ENCODE data around the gene ACOXL.

ACOXL gene

DNA sequence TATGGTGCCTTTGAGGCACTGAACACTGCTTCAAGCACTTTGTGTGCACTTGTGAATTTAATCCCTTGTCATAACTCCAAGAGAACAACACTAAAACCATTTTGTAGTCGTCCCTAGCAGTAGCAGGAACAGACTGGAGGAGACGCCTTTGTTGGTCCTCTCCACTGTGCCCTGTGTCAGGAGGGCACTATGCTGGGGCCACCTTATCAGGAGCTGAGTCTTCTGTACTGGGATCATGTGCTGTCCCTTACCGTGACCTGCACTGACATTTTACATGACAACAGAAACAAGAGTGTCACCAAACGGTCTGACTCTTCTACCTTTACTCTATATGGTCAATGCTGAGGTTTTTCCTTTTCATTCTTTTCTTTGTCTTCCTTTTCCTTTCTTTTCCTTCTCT is 62.0 kb downstream of the ACOXL start:
- ChIA-PET CTCF (no interaction called here), POLR2A (no interaction called here)
- TF ChIP-seq, protein P1, sequence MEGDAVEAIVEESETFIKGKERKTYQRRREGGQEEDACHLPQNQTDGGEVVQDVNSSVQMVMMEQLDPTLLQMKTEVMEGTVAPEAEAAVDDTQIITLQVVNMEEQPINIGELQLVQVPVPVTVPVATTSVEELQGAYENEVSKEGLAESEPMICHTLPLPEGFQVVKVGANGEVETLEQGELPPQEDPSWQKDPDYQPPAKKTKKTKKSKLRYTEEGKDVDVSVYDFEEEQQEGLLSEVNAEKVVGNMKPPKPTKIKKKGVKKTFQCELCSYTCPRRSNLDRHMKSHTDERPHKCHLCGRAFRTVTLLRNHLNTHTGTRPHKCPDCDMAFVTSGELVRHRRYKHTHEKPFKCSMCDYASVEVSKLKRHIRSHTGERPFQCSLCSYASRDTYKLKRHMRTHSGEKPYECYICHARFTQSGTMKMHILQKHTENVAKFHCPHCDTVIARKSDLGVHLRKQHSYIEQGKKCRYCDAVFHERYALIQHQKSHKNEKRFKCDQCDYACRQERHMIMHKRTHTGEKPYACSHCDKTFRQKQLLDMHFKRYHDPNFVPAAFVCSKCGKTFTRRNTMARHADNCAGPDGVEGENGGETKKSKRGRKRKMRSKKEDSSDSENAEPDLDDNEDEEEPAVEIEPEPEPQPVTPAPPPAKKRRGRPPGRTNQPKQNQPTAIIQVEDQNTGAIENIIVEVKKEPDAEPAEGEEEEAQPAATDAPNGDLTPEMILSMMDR (IDR thresholded peaks at IDR 0.05; ENCODE audit: insufficient read depth, low read length, missing control alignments): no peak
- DNase-seq (ENCODE audit: low read depth, low spot score): no peak
- no peak overlapping the region for H3K4me3 ChIP-seq (ENCODE audit: low read depth, low read length)

DNA sequence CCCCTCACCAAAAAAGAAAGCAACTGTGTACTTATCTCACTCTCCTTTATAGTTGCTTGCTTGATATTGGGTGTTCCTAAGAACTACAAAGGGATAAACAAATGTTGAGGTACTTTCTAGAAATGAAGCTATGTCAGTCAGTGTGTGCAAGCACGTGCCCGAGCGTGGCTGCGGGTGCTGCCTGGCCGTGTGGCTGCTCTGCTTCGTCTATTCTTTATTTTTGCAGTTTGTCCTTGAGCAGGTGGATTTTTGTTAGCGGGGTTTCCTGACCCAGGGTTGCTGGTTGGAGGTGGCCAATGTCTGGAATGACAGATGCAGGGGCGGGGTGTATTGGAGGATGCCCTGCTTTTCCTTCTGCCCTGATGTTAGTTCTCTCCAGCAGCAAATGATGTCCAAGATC is 62.6 kb downstream of the ACOXL start:
- no peak for DNase-seq (ENCODE audit: low read depth, low spot score)
- H3K4me3 ChIP-seq (ENCODE audit: low read depth, low read length): no peak overlapping the region
- ChIA-PET POLR2A (no interaction called here), CTCF (interaction anchor here (0.7 kb wide), 1 partner anchor 897 kb away, joined by 3 read pairs; no protein-coding TSS in a partner anchor)
- TF ChIP-seq, protein P1 (IDR thresholded peaks at IDR 0.05; ENCODE audit: insufficient read depth, low read length, missing control alignments): no peak

DNA sequence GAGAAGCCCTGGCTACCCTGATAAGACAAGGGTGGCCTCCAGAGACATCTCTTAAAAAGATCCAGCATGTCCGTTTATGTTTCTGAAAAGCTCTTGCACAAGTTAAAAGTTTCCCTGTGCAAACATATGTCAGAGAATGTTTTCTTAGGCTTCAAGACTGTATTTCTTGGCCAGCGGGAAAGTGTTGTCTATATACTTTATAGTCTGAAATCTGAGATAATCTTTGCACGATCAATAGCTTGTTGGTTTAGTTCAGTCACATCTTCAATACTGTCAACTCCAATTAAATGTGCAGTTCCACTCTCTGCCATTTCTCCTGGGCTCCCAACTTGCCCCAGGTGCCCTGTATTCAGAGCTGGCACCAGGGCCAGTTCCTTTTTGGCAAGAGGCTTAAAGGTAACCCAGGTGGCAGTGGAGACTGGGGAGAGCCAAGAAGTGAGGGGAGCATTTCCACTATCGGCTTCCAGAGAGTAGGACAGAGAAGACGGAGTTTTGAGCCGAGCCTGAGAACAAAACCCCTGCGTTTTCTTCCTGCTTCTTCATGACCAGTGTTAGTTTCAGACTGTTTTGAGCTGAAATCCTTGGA is 64.4 kb downstream of the ACOXL start:
- POLR2A ChIA-PET: no interaction called here
- H3K4me3 ChIP-seq (ENCODE audit: low read depth, low read length): no peak overlapping the region
- TF ChIP-seq, protein P1 (IDR thresholded peaks at IDR 0.05; ENCODE audit: insufficient read depth, low read length, missing control alignments): no peak
- CTCF ChIA-PET: interaction anchor here (1.0 to 2.4 kb wide), 4 partner anchors 15 to 41 kb away, joined by 3 to 8 read pairs (median 6); no protein-coding TSS in a partner anchor
- DNase-seq (ENCODE audit: low read depth, low spot score): no peak

DNA sequence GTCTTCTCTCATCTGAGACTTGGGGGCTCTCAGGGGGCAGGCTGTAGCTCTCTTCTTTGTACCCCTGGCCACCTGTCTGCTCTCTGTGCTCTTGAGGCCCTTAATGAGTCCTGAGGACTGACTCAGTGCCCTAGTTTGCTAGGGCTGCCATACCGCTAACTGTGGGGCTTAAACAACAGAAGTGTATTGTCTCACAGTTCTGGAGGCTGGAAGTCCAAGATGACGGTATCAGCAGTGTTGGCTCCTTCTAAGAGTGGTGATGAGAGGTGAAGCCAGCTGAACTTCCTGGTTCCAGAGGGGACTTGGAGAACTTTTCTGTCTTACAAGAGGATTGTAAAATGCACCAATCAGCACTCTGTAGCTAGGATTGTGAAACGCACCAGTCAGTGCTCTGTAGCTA is 67.0 kb downstream of the ACOXL start:
- H3K4me3 ChIP-seq (ENCODE audit: low read depth, low read length): no peak overlapping the region
- TF ChIP-seq, protein P1 (IDR thresholded peaks at IDR 0.05; ENCODE audit: insufficient read depth, low read length, missing control alignments): no peak

DNA sequence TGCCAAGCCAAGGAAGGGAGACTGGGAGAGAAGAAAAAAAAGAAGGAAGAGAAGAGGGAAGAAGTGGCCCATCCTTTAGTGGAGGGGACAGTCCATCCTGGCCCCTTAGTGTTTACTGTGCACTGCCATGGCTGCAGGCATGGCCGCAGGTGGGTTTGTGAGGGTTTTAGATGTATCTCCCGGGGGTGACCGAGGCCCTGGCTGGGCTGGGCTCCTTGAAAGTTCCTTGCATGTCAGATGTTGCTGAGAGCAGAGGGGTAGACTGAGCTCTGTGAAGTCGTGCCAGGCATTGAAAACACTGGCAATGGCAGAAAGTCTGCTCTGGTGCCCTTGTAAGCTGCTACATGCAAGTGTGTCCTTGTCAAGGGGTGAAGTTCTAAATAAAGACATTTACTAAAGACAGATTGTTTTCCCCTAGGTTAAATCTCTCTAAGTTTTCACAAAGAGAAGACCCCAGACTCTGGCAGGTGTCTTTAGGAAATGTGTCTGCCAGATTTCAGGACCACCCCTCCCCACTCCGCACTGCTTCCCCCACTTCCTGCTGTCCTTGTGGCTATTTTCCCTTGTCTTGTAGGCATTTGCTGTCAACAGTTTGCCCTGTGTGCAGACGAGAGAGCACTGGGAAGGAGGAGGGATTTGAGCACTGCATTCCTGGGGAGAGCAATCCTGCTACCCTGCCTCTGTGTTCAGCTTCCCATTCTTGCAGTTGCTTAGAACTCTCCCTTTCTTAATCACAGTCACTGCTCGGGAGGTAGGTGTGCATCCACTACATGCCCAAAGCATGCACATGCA is 68.4 kb downstream of the ACOXL start:
- ChIA-PET POLR2A (no interaction called here), CTCF (interaction anchor here (0.6 kb wide), 1 partner anchor 10 kb away, joined by 4 read pairs; no protein-coding TSS in a partner anchor)
- H3K4me3 ChIP-seq (ENCODE audit: low read depth, low read length): no peak overlapping the region
- TF ChIP-seq, protein P1 (IDR thresholded peaks at IDR 0.05; ENCODE audit: insufficient read depth, low read length, missing control alignments): no peak
- no peak for DNase-seq (ENCODE audit: low read depth, low spot score)

More for the DNA sequence above, 67.0 kb downstream of the ACOXL start:
- DNase-seq (ENCODE audit: low read depth, low spot score): no peak
- CTCF ChIA-PET: interaction anchor here (2.4 kb wide), 1 partner anchor 12 kb away, joined by 7 read pairs; no protein-coding TSS in a partner anchor
- POLR2A ChIA-PET: no interaction called here

DNA sequence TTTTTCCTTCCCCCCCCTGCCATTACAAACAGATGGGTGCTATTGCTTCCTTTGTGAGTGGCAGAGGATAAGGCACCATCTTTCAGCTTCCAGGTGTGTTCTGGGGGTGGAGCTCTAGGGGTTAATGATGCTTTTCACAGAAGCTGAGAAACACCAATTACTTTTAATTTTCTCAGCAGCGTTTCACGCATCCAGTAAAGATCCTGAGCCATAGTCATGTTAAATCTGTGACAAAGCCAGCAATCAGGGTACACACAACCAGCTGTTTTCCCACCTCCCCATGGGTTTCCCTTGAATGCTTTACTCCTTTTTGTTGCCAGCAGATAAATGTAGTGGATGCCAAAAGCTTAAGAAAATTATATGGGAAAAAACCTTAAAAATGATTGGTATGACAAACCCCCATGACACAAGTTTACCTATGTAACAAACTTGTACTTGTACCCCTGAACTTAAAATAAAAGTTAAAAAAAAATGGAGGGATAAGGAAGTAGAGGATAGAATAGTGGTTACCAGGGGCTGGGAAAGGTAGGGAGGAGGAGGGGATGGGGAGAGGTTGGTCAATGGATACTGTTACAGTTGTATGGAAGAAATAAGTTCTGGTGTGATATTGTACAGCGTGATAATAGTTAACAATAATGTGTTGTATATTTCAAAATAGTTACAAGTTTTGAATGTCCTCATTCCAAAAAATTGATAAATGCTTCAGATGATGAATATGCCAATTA is 70.0 kb downstream of the ACOXL start:
- ChIA-PET CTCF (no interaction called here), POLR2A (no interaction called here)
- H3K4me3 ChIP-seq (ENCODE audit: low read depth, low read length): no peak overlapping the region
- TF ChIP-seq, protein P1 (IDR thresholded peaks at IDR 0.05; ENCODE audit: insufficient read depth, low read length, missing control alignments): no peak
- DNase-seq (ENCODE audit: low read depth, low spot score): no peak

All from AG04449 (cell line).